Measurements from ENCODE around the gene XPR1.
"Not testable (repeated sequence)": the region's sequence is repeated elsewhere in the genome, so short reads cannot be mapped to it uniquely, and the experiment has no call there.

Gene XPR1

GRCh38 chr1:180646093-180646492, 14.3 kb downstream of the XPR1 start:
- DNase-seq, result no peak

- DNase-seq, result no peak
These were observed 14.7 kb downstream of the XPR1 start for GRCh38 chr1:180646547-180646946.

GRCh38 chr1:180652792-180653191, 21.0 kb downstream of the XPR1 start:
- no peak for DNase-seq

GRCh38 chr1:180662709-180663108, 30.9 kb downstream of the XPR1 start:
- no peak for DNase-seq

GRCh38 chr1:180670681-180671080, 38.9 kb downstream of the XPR1 start:
- DNase-seq, result no peak

GRCh38 chr1:180672105-180672504, 40.3 kb downstream of the XPR1 start:
- no peak for DNase-seq

GRCh38 chr1:180672505-180672904, 40.7 kb downstream of the XPR1 start:
- DNase-seq, result no peak

GRCh38 chr1:180674603-180675530, 43.0 kb downstream of the XPR1 start:
- DNase-seq, result no peak

GRCh38 chr1:180675586-180675985, 43.8 kb downstream of the XPR1 start:
- no peak for DNase-seq

GRCh38 chr1:180680558-180681144, 48.8 kb downstream of the XPR1 start:
- DNase-seq, result no peak

- DNase-seq, result not testable (repeated sequence)
These were observed 51.3 kb downstream of the XPR1 start for GRCh38 chr1:180683117-180683516.

GRCh38 chr1:180691322-180691913, 59.6 kb downstream of the XPR1 start:
- no peak for DNase-seq

- no peak for DNase-seq
These were observed 61.9 kb downstream of the XPR1 start for GRCh38 chr1:180693564-180694244.

- DNase-seq, result no peak
These were observed 63.5 kb downstream of the XPR1 start for GRCh38 chr1:180695282-180695681.

GRCh38 chr1:180696361-180696760, 64.5 kb downstream of the XPR1 start:
- DNase-seq, result no peak

- DNase-seq, result no peak
These were observed 66.8 kb downstream of the XPR1 start for GRCh38 chr1:180698580-180698979.

- DNase-seq, result not testable (repeated sequence)
These were observed 70.6 kb downstream of the XPR1 start for GRCh38 chr1:180702376-180702775.

- not testable (repeated sequence) for DNase-seq
These were observed 78.9 kb downstream of the XPR1 start for GRCh38 chr1:180710746-180711145.

- DNase-seq, result not testable (repeated sequence)
These were observed 79.4 kb downstream of the XPR1 start for GRCh38 chr1:180711260-180711659.

GRCh38 chr1:180720753-180721152, 88.9 kb downstream of the XPR1 start:
- DNase-seq, result no peak

GRCh38 chr1:180722586-180722985, 90.8 kb downstream of the XPR1 start:
- no peak for DNase-seq

- DNase-seq, result no peak
These were observed 92.2 kb downstream of the XPR1 start for GRCh38 chr1:180724055-180724454.

GRCh38 chr1:180726024-180726423, 94.2 kb downstream of the XPR1 start:
- DNase-seq, result not testable (repeated sequence)

All from midbrain (tissue), 1 donor.